Activated CD4-positive, alpha-beta memory T cell treated with anti-CD3 and anti-CD28 coated beads for 36 hours (primary cell): ENCODE measurements around the gene RBMX2. TPM values are rescaled to one million over a fixed set of nuclear protein-coding genes. Genes with fewer than 3 reads are reported as not detected.
A peak's percentile ranks its signal among the peaks of the same experiment; 100 is the strongest.
"Not testable (repeated sequence)": the region's sequence is repeated elsewhere in the genome, so short reads cannot be mapped to it uniquely, and the experiment has no call there.

ENCODE experiments used
- CTCF ChIA-PET: fragments of 350-600 bp; sonication (Branson Sonifier 250); formaldehyde crosslinking; loops from one replicate; lab custom pipeline; 2021; ENCODE audit warnings: antibody characterized with exemption, inconsistent platforms; lab: Charles Lee
- POLR2A ChIA-PET: fragments of 350-600 bp; sonication (Branson Sonifier 250); formaldehyde crosslinking; loops from one replicate; lab custom pipeline; 2021; ENCODE audit warnings: antibody characterized with exemption; lab: Charles Lee
- DNase-seq: peaks from one replicate; pipeline ENCODE4 v3.0.0-alpha.2; 2020
- H3K27ac Mint-ChIP-seq: one replicate; pipeline ENCODE4 v1.8.0; 2021; ENCODE audit warnings: mixed read lengths
- H3K27me3 Mint-ChIP-seq: one replicate; pipeline ENCODE4 v1.8.0; 2021; ENCODE audit warnings: mixed read lengths
- H3K36me3 Mint-ChIP-seq: one replicate; pipeline ENCODE4 v1.8.0; 2021; ENCODE audit warnings: mixed read lengths
- H3K4me1 Mint-ChIP-seq: one replicate; pipeline ENCODE4 v1.8.0; 2021; ENCODE audit warnings: low read depth, mixed read lengths
- H3K4me3 Mint-ChIP-seq: one replicate; pipeline ENCODE4 v1.8.0; 2021; ENCODE audit warnings: mild to moderate bottlenecking, mixed read lengths
- H3K9me3 Mint-ChIP-seq: one replicate; pipeline ENCODE4 v1.8.0; 2021; ENCODE audit warnings: mixed read lengths
- intact Hi-C: fragments of 100-400 bp; cut with micrococcal nuclease; formaldehyde crosslinking; loops from one replicate; pipeline ENCODE4 v1.15.1; 2023
- total RNA-seq, 2 experiments: library from RNA; stranded (reverse); gene quantifications; one replicate each; pipeline ENCODE4 v1.2.3, GENCODE V29; 2021

RBMX2 gene
- total RNA-seq, result 10 to 100 TPM; 28.4 to 29.8 TPM

GRCh38 chrX:130401415-130402207 is at the start of gene RBMX2:
TSS of gene RBMX2 (plus strand) at chrX:130401987. CDS start at chrX:130402033, 46 bp downstream.
- Mint-ChIP-seq H3K4me1 (peaks cover 26% of the 10 kb centered on the region), H3K27ac (peak within 1 kb of the TSS; percentile 87), H3K4me3 (peak within 1 kb of the TSS; percentile 83), H3K27me3 (peaks cover 6% of the 10 kb centered on the region), H3K36me3 (no peaks in the 10 kb centered on the region), H3K9me3 (no peaks in the 10 kb centered on the region)
- intact Hi-C loops, result loop anchor here (2.0 to 5.0 kb wide), 5 partner anchors 63 to 619 kb away; partner anchors contain the start of genes AIFM1, ENOX2 and SLC25A14
- peak; percentile 76 for DNase-seq
- POLR2A ChIA-PET, result no interaction called here
- CTCF ChIA-PET, result interaction anchor here (0.6 kb wide), 1 partner anchor 138 kb away, joined by 4 read pairs; no protein-coding TSS in a partner anchor

- H3K4me3 Mint-ChIP-seq, H3K27me3 Mint-ChIP-seq, H3K4me1 Mint-ChIP-seq, H3K27ac Mint-ChIP-seq, H3K9me3 Mint-ChIP-seq, CTCF ChIA-PET, DNase-seq, intact Hi-C loops, POLR2A ChIA-PET: not testable (repeated sequence)
- peaks cover 18% of the 10 kb centered on the region for H3K36me3 Mint-ChIP-seq
These were observed 49.7 kb upstream of the RBMX2 start for GRCh38 chrX:130352050-130352449.

- intact Hi-C loops, result no loop called here
- POLR2A ChIA-PET, result no interaction called here
- Mint-ChIP-seq H3K27ac (no peak overlapping the region), H3K27me3 (no peaks in the 10 kb centered on the region), H3K9me3 (no peaks in the 10 kb centered on the region), H3K4me1 (no peaks in the 10 kb centered on the region), H3K36me3 (peaks cover 6% of the 10 kb centered on the region), H3K4me3 (no peak overlapping the region)
- no peak for DNase-seq
- CTCF ChIA-PET, result no interaction called here
These were observed 25.7 kb upstream of the RBMX2 start for GRCh38 chrX:130376077-130376476.

GRCh38 chrX:130378024-130378669 is 23.6 kb upstream of the RBMX2 start:
- H3K4me1 Mint-ChIP-seq, result no peaks in the 10 kb centered on the region
- ChIA-PET CTCF (no interaction called here), POLR2A (no interaction called here)
- no peaks in the 10 kb centered on the region for H3K9me3 Mint-ChIP-seq
- no peak overlapping the region for H3K4me3 Mint-ChIP-seq
- no peak for DNase-seq
- H3K36me3 Mint-ChIP-seq, result no peaks in the 10 kb centered on the region
- intact Hi-C loops, result no loop called here
- H3K27ac Mint-ChIP-seq, result no peak overlapping the region
- no peaks in the 10 kb centered on the region for H3K27me3 Mint-ChIP-seq

GRCh38 chrX:130385520-130385919 is 16.3 kb upstream of the RBMX2 start, which contains the start of gene GPR119:
TSS of gene GPR119 (minus strand) at chrX:130385674. CDS start at chrX:130385447, 227 bp downstream.
- no peak within 1 kb of the TSS for H3K27ac Mint-ChIP-seq
- POLR2A ChIA-PET, result no interaction called here
- H3K36me3 Mint-ChIP-seq, result no peaks in the 10 kb centered on the region
- intact Hi-C loops, result no loop called here
- H3K27me3 Mint-ChIP-seq, result no peaks in the 10 kb centered on the region
- H3K4me1 Mint-ChIP-seq, result no peaks in the 10 kb centered on the region
- H3K9me3 Mint-ChIP-seq, result no peaks in the 10 kb centered on the region
- CTCF ChIA-PET, result no interaction called here
- H3K4me3 Mint-ChIP-seq, result no peak within 1 kb of the TSS
- no peak for DNase-seq

- Mint-ChIP-seq H3K4me1 (no peaks in the 10 kb centered on the region), H3K9me3 (no peaks in the 10 kb centered on the region), H3K27me3 (no peaks in the 10 kb centered on the region), H3K27ac (no peak overlapping the region), H3K4me3 (no peak overlapping the region), H3K36me3 (no peaks in the 10 kb centered on the region)
- CTCF ChIA-PET, result no interaction called here
- no peak for DNase-seq
- intact Hi-C loops, result no loop called here
- POLR2A ChIA-PET, result no interaction called here
These were observed 15.4 kb upstream of the RBMX2 start for GRCh38 chrX:130386408-130386808.

- Mint-ChIP-seq H3K4me3 (no peak overlapping the region), H3K36me3 (no peaks in the 10 kb centered on the region), H3K27ac (no peak overlapping the region), H3K4me1 (no peaks in the 10 kb centered on the region), H3K27me3 (peaks cover 11% of the 10 kb centered on the region), H3K9me3 (no peaks in the 10 kb centered on the region)
- intact Hi-C loops, result no loop called here
- DNase-seq, result peak; percentile 9
- ChIA-PET POLR2A (no interaction called here), CTCF (no interaction called here)
These were observed 8.2 kb upstream of the RBMX2 start for GRCh38 chrX:130393451-130394074.

- no peak overlapping the region for H3K27ac Mint-ChIP-seq
- no peaks in the 10 kb centered on the region for H3K36me3 Mint-ChIP-seq
- no peaks in the 10 kb centered on the region for H3K9me3 Mint-ChIP-seq
- ChIA-PET POLR2A (no interaction called here), CTCF (no interaction called here)
- intact Hi-C loops, result no loop called here
- peaks cover 11% of the 10 kb centered on the region for H3K27me3 Mint-ChIP-seq
- DNase-seq, result no peak
- H3K4me1 Mint-ChIP-seq, result no peaks in the 10 kb centered on the region
- no peak overlapping the region for H3K4me3 Mint-ChIP-seq
These were observed 6.4 kb upstream of the RBMX2 start for GRCh38 chrX:130395341-130395740.

- ChIA-PET CTCF (interaction anchor here (0.6 kb wide), 1 partner anchor 137 kb away, joined by 4 read pairs; no protein-coding TSS in a partner anchor), POLR2A (no interaction called here)
- DNase-seq, result no peak
- H3K4me3 Mint-ChIP-seq, result peak overlapping the region; percentile 83
- H3K9me3 Mint-ChIP-seq, result no peaks in the 10 kb centered on the region
- H3K27ac Mint-ChIP-seq, result peak overlapping the region; percentile 61
- intact Hi-C loops, result loop anchor here (2.0 to 5.0 kb wide), 4 partner anchors 63 to 620 kb away; partner anchors contain the start of genes AIFM1, ENOX2 and SLC25A14
- H3K4me1 Mint-ChIP-seq, result peaks cover 28% of the 10 kb centered on the region
- no peaks in the 10 kb centered on the region for H3K36me3 Mint-ChIP-seq
- H3K27me3 Mint-ChIP-seq, result peaks cover 2% of the 10 kb centered on the region
These were observed 459 bp downstream of the RBMX2 start for GRCh38 chrX:130402208-130402684.

GRCh38 chrX:130413415-130413814 is 11.6 kb downstream of the RBMX2 start:
- Mint-ChIP-seq H3K27me3 (no peaks in the 10 kb centered on the region), H3K9me3 (no peaks in the 10 kb centered on the region), H3K4me1 (peaks cover 3% of the 10 kb centered on the region), H3K27ac (no peak overlapping the region), H3K4me3 (no peak overlapping the region), H3K36me3 (peaks cover 23% of the 10 kb centered on the region)
- DNase-seq, result no peak
- ChIA-PET POLR2A (no interaction called here), CTCF (no interaction called here)
- intact Hi-C loops, result no loop called here

GRCh38 chrX:130414800-130415199 is 13.0 kb downstream of the RBMX2 start:
- intact Hi-C loops, result no loop called here
- Mint-ChIP-seq H3K9me3 (no peaks in the 10 kb centered on the region), H3K36me3 (peaks cover 18% of the 10 kb centered on the region), H3K4me3 (no peak overlapping the region), H3K27me3 (no peaks in the 10 kb centered on the region), H3K27ac (no peak overlapping the region), H3K4me1 (peaks cover 3% of the 10 kb centered on the region)
- POLR2A ChIA-PET, result no interaction called here
- DNase-seq, result no peak
- CTCF ChIA-PET, result no interaction called here

- ChIA-PET POLR2A (no interaction called here), CTCF (no interaction called here)
- H3K27ac Mint-ChIP-seq, result no peak overlapping the region
- intact Hi-C loops, result no loop called here
- no peaks in the 10 kb centered on the region for H3K27me3 Mint-ChIP-seq
- H3K4me3 Mint-ChIP-seq, result no peak overlapping the region
- no peaks in the 10 kb centered on the region for H3K9me3 Mint-ChIP-seq
- H3K4me1 Mint-ChIP-seq, result peaks cover 3% of the 10 kb centered on the region
- peaks cover 18% of the 10 kb centered on the region for H3K36me3 Mint-ChIP-seq
- no peak for DNase-seq
These were observed 13.4 kb downstream of the RBMX2 start for GRCh38 chrX:130415201-130415600.
